Measurements from ENCODE around the gene MT1A.
"Not testable (repeated sequence)": the region's sequence is repeated elsewhere in the genome, so short reads cannot be mapped to it uniquely, and the experiment has no call there.

The MT1A gene

DNA sequence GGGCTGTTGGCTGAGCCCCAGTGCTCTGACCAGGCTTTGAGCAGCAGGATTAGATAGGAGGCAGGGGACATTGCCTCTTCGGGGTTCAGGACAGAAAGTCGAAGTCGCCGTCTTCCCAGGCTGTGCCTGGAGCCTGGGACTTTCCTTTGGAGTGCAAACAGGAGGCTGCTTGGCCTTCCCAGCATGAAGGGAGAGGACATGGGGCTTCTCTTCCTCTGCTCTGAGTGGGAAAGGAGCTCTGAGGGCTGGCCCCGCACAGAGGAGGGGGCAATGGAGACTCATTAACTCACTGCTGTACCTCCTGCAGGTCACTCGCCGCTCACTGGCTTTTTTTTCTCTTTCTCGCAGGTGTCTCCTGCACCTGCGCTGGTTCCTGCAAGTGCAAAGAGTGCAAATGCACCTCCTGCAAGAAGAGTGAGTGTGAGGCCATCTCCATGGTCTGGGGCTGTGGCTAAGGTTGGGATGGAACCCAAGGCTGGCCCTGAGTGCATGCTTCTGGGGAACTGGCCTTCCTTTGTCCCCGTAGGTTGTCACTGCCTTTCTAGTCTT, 19.9 kb downstream of the MT1A start:
- DNase-seq: no peak

DNA sequence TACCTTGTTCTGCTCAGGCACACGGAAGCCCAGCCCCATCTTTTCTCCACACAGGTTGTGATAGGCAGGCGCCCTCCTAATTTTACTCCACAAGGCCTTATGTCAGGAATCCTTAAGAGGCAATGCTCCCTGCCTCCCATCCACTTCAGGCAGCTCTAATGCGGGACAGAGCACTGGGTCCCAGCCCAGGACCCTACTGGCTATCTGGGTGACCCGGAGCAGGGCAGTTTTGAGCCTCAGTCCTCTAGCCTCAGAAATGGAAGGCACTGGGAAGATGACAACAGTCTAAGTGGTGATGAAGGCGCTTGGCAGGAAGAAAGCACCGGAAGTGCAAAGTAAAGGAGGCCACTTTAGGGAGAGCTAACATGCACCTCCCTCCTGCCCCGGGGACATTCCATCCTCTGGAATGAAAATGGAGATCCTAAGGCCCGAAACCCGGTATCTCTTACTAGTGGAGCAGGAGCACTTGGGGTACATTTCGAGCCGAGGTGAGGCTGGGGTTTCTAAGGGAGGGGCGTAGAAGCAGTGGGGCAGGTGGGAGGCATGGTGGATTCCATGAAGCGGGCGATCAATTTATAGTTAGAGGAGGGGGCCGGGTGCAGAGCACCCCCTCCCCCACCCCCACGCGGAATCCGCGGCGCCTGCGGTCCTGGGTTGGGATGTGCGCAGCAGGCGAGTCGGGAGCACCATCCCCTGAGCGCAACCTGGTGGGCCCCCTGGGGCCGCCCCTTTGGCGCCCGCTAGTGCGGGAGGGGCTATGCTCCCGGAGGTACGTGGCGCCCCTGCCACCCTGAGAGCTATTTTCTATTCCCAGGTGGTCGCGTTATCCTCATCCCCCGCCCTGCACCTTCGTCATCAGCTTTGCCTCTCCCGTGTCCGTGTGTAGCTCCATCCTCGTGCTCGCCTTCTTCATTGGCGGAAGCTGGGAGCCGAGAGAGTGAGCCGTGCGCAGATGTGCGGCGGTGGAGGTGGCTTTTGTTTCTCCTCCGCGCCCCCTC, 24.2 kb downstream of the MT1A start:
- no peak for DNase-seq

DNA sequence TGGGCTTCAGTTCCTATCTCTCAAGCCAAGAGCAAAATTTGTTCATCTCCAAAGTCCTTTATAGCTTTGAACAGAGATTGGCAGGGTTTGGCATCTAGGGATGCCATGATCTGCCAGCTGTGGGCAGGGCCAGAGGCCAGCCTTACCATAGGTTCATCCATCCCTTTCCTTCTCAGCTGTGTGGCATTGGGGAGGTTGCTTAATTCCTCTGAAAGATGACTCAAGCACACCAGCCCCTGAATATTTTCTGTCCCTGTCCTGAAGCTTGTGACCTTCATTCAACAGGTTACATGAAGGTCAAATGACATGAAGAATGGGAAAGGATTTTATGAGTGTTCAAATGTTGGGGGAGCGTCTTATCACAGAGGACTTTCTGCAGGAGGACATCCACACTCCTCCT, 26.0 kb downstream of the MT1A start:
- no peak for DNase-seq

DNA sequence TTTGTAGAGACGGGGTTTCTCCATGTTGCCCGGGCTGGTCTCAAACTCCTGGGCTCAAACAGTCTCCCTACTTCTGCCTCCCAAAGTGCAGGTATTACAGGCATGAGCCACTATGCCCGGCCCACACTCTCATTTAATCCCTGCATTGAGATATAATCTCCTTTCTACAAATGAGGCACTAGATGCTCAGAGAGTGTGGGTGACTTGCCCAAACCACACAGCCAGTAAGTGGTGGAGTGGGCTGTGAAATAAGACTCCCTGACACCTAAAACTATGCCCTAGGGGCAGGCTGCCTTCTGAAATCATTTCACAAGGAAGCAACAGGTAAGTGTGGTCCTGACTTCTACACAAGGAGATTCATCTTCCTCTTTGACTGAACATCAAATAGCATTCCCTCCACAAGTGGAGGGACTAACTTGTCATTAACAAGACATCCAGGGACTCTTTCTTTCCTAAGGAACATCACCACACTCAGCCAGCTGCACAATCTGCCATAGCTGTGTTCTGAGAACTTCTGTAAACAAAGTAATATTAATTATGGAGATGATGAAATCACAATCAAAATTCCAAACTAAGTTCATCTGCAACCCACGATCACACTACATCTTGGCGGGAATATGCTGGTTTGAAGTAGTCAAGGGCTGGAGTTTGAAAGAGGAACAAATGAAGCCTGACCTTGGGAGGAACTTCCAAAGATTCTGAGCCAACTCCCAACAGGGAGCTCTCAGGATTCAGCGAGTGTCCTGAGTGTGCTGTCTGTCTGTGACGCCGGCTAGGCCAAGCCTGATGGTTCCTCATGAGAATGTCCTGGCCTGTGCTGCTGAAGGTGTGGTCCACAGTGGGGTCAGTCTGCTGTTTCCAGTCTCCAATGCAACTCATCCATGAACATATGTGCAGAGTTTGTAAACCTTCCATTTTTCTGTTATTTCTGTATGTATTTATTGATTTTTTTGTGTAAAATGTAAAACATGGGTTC, 27.1 kb downstream of the MT1A start:
- DNase-seq: not testable (repeated sequence)

DNA sequence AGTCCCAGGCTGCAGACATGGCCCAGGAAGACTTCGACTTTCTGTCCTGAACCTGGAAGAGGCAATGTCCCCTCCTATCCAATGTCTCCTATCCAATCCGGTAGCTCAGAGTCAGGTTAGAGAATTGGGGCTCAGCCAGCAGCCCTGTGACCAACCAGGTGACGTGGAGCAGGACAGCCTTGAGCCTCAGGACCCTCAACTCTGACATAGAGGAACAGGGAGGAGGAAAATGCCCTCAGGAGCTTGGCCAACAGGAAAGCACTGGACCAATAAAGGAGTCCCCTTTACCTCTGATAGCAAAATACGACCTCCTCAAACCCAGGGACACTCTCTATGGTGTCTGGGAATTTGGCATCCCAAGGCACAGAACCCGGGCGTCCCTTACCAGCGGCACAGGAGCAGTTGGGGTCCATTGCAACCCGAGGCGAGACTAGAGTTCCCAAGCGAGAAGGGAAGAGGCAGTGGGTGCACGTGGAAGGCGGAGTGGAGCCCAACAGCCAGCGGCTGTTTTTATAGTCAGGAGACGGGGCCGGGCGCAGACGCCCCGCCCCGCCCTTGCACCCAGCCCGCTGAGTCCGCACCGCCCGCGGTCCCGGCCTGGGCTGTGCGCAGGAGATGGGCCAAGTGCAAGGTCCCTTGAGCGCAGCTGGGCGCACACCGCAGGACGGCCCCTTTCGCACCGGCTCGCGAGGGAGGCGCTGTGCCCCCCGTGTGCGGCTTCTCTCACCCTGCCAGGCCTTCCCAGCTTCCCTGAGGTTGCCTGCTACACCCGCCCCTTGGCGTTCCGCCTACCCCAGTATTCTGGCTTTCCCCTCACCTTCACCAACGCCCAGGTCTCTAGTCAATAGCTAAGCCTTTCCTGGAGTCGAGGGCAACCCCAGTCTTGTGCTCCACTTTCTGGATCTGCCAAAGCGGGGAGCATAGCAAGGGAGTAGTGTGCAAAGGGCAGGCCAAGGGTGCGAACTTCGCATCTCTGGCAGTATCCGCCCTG, 29.4 kb downstream of the MT1A start, which contains the start of gene MT1G:
MT1G (minus strand) TSS at position 485 of the 991 bp plus-strand sequence; CDS start at position 413, 72 bp downstream.
- no peak for DNase-seq

DNA sequence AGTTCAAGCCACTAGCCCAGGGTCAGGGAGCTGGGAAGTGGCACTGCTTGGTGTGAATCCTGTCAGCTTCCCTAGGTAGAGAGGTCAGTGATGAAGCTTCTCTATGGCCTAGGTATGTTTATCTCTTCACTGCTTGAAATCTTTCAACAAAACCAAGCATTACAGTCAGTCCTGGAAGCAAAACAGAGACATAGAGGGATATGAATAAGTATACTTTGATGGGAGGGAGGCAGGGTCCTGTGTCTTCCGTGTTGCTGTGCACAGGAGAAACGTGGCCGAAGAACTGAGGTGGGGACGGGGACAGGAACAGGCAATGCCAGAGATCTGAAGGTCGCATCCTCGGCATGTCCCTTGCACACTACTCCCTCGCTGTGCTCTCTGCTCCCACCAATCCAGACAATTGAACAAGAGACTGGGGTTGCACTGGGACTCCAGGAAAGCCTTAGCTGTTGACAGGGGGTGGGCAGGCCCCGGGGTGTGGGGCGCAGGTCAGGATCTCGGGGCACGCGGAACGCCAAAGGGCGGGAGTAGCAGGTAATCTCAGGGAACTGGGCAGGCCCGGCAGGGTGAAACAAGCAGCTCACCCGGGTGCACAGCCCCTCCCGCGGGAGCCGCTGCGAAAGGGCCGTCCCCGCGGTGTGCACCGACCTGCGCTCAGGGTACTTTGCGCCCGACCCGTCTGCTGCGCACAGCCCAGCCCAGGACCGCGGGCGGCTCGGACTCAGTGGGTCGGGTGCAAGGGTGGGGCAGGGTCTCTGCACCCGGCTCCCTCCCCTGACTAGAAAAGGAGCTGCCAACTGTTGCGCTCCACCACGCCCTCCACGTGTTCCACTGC, 30.8 kb downstream of the MT1A start, which contains the start of gene MT1H:
MT1H (plus strand) TSS at position 810 of the 835 bp plus-strand sequence. CDS start 71 bp downstream, outside the sequence.
- DNase-seq: no peak

DNA sequence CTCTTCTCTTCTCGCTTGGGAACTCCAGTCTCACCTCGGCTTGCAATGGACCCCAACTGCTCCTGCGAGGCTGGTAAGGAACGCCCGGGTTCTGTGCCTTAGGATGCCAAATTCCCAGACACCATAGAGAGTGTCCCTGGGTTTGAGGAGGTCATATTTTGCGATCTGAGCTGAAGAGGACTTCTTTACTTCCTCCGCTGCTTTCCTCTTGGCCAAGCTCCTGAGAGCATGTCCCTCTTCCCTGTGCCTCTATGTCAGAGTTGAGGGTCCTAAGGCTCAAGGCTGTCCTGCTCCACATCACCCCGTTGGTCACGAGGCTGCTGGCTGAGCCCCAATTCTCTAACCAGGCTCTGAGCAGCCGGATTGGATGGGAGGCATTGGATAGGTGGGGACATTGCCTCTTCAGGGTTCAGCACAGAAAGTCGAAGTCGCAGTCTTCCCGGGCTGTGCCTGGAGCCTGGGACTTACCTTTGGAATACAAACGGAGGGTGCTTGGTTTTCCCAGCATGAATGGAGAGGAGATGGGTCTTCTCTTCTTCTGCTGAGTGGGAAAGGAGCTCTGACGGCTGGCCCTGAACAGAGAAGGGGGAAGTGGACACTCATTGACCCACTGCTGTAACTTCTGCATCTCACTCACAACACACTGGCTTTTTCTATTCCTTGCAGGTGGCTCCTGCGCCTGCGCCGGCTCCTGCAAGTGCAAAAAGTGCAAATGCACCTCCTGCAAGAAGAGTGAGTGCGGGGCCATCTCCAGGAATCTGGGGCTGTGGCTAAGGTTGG, 31.6 kb downstream of the MT1A start:
- DNase-seq: no peak

DNA sequence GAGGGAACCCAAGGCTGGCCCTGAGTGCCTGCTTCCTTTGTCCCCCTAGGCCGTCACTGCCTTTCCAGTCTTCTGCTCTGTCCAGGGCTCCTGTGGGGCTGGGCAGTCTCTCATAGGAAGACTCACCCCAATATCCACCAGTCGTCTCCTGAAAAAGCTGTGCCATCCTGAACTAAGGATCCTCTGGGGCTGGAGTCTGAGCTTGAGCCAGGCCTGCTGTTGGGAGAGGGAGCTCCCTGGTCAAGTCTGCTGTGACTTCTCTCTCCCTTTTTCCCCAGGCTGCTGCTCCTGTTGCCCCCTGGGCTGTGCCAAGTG, 32.1 kb downstream of the MT1A start:
- no peak for DNase-seq

DNA sequence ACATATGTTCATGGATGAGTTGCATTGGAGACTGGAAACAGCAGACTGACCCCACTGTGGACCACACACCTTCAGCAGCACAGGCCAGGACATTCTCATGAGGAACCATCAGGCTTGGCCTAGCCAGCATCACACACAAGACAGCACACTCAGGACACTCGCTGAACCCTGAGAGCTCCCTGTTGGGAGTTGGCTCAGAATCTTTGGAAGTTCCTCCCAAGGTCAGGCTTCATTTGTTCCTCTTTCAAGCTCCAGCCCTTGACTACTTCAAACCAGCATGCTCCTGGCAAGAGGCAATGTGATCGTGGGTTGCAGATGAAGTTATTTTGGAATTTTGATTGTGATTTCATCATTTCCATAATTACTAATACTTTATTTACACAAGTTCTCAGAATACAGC, 33.2 kb downstream of the MT1A start:
- DNase-seq: not testable (repeated sequence)

DNA sequence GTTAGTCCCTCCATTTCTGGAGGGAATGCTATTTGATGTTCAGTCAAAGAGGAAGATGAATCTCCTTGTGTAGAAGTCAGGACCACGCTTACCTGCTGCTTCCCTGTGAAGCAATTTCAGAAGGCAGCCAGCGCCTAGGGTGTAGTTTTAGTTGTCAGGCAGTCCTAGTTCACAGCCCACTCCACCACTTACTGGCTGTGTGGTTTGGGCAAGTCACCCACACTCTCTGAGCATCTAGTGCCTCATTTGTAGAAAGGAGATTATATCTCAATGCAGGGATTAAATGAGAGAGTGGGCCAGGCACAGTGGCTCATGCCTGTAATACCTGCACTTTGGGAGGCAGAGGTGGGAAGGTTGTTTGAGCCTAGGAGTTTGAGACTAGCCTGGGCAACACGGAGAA, 33.7 kb downstream of the MT1A start:
- DNase-seq: not testable (repeated sequence)

DNA sequence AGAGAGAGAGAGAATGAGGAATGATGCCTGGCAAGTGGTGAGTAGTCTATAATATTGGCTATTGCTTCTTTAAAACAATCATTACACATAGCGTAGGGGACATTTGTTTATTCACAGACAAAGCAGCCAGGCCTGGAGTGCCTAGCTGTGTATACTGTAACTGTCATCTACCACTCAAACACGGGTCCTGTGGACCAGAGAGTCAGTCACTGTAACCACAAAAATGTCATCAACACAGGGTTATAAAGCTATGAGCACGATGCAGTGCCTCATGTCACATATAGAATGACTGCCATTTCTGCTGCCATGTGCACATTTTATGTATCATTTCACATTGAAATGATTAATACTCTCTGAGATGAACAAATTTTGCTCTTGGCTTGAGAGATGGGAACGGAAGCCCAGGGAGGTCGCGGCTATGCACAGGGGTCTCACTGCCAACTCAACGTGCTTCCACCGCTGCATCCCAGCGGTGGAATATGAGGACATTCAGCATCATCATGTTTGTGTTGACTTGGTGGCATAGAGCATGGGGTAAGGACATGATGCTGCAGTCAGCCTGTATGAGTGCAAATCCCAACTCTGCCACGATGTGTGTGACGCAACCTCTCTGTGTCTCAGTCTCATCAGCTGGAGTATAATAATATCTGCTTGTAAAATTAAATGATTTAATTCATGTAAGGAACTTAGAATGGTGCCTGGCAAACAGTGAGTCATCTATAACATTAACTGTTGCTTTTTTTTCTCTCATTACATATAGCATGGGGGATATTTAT, 34.5 kb downstream of the MT1A start:
- DNase-seq: peak; percentile 7

DNA sequence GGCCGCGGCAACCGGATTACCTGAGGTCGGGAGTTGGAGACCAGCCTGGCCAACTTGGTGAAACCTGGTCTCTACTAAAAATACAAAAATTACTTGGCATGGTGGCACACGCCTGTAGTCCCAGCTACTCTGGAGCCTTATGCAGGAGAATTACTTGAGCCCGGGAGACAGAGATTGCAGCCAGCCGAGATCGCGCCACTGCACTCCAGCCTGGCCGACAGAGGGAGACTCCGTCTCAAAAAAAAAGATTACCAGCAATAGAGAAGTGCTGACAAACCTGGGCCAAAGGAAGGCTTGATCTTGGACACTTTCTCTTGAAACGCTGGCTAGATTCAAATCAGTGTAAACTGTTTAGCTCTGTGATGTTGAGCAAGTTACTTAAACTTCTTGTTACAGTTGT, 35.5 kb downstream of the MT1A start:
- no peak for DNase-seq

DNA sequence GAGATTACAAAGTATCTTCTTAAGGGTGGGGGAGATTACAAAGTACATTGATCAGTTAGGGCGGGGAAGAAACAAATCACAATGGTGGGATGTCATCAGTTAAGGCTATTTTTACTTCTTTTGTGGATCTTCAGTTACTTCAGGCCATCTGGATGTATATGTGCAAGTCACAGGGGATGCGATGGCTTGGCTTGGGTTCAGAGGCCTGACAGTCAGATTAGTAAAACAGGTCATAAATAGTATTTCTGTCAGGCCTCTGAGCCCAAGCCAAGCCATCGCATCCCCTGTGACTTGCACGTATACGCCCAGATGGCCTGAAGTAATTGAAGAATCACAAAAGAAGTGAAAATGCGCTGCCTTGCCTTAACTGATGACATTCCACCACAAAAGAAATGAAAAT, 36.1 kb downstream of the MT1A start:
- DNase-seq: not testable (repeated sequence)

DNA sequence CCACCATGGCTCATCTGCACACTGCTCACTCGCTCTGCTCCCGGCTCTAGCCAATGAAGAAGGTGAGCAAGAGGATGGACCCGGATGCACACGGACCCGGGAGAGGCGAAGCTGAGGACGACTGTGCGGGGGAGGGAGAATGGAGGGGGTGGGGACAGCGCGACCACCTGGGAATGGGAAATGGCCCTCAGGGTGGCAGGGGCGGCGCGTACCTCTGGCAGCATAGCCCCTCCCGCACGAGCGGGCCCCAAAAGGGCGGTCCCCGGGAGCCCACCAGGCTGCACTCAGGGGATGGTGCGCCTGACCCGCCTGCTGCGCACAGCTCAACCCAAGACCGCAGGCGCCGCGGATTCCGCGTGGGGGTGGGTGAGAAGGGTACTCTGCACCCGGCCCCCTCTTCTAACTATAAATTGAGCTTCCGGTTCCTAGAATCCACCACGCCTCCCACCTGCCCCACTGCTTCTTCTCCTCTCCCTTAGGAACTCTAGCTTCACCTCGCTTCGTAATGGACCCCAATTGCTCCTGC, 37.3 kb downstream of the MT1A start:
- no peak for DNase-seq

DNA sequence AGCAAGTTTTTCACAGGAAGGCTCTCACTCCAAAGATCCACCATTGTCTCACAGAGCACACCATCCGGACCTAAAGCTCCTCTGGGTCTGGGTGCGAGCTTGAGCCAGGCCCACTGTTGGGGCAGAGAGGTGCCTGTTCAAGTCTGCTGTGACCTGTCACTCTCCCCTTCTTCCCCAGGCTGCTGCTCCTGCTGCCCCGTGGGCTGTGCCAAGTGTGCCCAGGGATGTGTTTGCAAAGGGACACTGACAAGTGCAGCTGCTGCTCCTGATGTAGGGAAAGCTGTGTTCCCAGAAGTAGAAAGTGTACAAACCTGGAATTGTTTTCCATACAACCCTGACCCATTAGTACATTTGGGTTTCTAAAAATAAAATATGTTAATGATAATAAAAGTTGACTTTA, 39.0 kb downstream of the MT1A start:
- no peak for DNase-seq

DNA sequence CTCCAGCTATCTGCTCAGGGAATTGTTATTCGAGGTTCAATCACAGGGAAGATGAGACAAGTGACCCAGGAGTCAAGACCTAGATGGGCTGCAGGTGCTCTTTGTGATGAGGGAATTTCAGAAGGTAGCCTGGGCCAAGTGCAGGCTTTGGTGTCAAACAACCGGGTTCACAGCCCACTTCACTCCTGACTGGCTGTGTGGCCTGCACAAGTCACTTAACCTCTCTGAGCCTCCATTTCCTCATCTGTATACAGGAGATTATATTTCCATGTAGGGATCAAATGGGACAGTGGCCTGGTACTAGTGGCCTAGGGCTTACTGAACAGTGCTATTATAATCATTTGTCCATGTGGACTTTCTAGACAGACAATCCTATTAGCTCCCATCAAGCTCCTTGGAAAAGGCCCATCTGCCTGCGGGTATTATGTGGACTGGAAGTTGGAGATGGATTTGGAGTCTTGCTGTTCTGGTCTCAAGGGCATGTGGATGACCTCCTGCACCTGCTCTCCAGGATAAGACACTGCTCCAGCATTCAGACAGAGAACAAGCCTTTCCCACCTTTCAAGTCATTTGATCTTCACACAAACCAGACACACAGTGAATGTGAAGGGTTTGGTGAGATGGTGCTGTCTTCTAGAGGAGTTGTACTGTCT, 40.7 kb downstream of the MT1A start:
- DNase-seq: no peak

DNA sequence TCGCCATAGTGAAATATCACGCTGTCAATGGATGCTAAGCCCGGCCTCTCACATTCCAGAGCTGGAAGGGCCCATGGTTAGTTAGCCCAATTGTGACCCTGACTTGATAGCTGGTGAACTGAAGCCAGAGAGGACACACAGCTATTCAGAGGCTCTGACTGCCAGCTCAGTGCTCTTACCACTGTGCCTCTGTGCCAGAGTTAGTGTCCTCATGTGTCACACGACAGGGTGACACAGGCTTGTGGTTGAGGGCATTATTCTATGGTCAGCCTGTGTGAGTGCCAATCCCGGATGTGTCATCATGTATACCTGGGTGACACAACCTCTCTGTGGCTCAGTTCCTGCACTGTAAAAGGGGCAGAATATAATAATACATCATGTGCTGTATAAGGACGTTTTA, 41.4 kb downstream of the MT1A start:
- DNase-seq: no peak

DNA sequence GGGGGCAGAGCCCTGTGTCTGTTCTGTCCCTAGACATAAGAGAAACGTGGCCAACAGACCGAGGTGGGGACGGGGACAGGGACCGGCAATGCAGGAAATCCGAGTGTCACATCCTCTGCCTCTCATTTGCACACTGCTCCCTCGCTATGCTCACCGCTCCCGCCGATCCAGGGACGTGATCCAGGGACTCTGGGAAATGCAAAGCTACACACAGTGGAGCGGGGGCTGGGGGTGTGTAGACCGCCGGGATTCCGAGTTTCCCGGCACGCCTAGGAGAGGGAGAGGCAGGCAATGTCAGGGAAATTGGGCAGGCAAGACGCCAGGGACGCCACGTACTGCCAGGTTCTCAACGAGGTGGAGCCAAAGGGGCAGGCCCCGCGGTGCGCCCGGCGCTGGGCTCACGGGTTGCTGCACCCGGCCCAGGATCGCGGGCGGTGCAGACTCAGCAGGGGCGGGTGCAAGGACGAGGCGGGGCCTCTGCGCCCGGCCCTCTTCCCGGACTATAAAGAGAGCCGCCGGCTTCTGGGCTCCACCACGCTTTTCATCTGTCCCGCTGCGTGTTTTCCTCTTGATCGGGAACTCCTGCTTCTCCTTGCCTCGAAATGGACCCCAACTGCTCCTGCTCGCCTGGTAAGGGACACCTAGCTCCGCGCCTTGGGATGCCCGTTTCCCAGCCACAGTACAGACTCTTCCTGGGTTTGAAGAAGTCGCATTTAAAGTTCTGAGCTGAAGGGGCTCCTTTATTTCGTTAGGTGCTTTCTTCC, 43.7 kb downstream of the MT1A start, which contains the start of gene MT1X:
MT1X (plus strand) TSS at position 532 of the 764 bp plus-strand sequence; CDS start at position 603, 71 bp downstream.
- DNase-seq: peak; percentile 7
